GM19025 (cell line): ENCODE measurements around the gene LAMTOR5.
"Not testable (repeated sequence)": the region's sequence is repeated elsewhere in the genome, so short reads cannot be mapped to it uniquely, and the experiment has no call there.

ENCODE experiments used
- ATAC-seq: cut with Tn5 transposase; IDR thresholded peaks from one replicate; pipeline ENCODE4 v1.9.1; 2021; ENCODE audit warnings: mild to moderate bottlenecking, low read depth, moderate library complexity; ENCODE audit not compliant: unreplicated experiment

LAMTOR5 gene

GRCh38 chr1:110430366-110430765 lies 22.9 kb upstream of the LAMTOR5 start:
- no peak for ATAC-seq

- no peak for ATAC-seq
These were observed 21.5 kb upstream of the LAMTOR5 start for GRCh38 chr1:110428946-110429345.

- ATAC-seq: no peak
These were observed 19.4 kb upstream of the LAMTOR5 start for GRCh38 chr1:110426854-110427253.

- no peak for ATAC-seq
These were observed 18.2 kb upstream of the LAMTOR5 start for GRCh38 chr1:110425612-110426152.

DNA sequence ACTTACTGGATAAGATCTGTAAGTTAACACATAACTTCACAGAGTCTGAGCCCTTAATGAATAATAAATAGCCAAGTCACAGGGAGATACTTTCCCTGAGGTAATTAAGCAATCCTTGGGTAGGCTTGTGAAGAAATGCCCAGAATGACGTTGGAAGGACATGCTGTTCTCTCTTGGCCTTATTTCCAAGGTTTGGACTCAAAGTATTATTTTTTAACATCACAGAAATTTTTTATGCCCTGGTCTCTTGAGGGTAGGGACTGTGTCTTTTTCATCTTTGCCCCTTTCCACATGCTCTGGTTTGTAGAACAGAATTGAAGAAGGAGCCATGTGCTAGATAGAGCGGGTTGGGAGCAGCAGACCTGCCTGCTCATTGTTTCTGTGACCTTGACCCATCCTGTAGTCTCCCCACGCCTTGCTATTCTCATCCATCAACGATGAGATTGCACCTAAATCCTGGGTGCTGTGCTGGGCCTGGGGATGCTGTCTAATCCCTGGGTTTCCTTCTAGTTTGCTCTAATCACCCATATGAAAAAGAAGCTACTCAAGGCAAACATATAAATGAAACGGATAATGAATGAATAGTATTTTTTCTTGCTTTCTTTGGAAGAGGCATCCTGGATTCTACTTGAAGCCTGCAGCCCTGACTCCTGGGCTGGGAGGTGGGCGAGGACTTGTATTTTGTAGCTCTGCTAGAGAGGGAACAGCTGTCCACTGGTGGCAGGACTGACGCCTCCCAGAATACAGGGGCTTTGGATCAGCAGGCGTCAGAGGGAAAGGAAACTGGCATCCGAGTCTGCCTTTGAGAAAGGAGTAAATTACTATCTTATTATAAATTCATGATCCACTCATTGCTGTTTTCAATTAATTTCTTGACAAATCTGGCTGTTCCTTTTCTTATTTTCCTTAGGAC lies 17.5 kb upstream of the LAMTOR5 start:
- ATAC-seq: no peak

DNA sequence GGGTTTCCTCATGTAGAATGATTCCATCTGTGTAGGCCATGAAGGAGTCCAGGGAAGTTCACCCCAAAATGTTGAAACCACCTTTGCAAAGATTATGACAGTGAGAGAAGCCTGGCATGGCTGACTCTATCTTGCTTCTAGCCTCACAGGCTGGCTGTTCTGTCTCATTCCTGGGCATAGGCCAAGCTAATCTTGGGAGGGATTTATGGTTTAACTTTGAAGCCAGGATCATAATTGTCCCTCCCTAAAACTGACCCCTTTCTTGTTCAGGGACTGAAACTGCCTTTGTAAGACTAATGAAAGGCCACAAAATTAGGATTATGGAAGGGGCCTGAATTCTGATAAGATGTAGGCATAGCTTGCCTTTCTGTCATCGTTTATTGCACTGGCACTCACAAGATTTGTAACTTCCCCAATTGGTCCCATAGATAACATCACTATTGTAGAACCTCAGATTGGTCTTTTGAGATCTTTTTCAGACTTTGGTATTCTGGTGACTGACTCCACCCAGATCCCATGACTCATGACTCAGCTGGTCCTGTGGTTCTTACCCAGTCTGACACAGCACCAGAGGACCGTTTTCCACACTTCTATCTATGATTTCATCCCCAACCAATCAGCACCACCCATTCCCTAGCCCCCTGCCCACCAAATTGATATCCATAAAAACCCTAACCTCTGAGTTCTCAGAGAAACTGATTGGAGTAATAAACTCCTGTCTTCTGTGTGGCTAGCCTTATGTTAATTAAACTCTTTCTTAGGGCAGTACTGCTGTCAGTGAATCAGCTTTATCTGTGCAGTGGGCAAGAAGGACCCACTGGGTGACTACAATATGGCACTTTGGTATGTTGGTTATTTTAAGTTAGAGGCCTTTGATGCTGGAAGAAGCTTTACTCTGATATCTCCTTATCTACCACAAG lies 13.6 kb upstream of the LAMTOR5 start:
- no peak for ATAC-seq

GRCh38 chr1:110420023-110420662 lies 12.6 kb upstream of the LAMTOR5 start:
- no peak for ATAC-seq

DNA sequence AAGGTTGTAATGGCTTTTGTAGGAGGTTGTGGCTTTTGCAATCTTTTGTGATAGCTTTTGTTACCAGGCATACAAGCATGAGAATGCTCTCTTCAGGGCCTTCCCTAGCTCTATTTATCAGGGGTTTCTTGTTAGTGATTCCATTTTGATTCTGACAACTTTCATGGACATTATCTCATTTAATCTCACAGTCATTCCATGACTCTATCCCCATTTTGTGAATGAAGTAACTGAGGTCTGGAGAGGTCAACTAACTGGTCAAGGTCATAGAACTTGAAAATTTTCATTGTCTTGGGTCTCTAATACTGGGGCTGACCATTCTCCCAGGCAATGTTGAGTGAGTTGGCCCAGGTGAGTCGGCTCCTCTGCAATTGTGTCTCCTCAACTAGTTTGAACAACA lies 11.2 kb upstream of the LAMTOR5 start:
- no peak for ATAC-seq

DNA sequence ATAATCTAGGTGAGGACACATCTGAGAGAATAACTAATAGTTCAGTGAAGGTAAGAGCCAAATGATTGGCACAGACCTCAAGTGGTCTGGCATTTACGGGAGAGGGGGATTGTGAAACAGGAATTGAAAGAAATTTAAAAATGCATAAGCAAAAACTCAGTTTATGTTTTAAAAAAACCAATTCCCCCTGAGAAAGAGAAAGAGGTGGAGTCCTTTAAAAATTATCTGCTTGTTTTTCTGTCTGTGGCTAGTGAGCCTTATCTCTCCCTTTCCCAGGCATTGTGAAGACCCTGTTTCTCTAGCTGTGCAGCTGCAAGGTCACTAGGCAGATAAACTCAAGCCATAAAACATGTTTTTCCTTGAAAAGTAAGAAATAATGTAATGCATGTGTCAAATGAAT lies 5.6 kb upstream of the LAMTOR5 start:
- ATAC-seq: not testable (repeated sequence)

DNA sequence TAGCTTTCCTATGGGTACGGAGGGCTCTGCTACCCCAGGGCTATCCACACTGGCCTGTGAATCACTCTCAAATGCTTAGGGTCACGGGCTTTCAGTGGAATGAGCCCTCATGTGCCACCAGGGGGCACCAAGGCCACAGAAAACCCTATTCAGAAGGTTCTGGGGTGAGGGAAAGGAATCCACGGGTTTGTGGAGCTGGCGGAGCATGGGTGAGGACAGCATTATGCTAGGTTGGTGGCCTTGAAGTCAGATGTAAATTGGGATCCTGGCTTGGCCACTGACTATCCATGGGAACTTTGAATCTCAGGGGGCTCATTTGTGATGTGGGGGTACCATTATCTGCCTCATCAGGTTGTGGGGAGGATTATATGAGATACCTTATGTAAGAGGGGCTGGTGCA lies 5.1 kb upstream of the LAMTOR5 start:
- no peak for ATAC-seq

- no peak for ATAC-seq
These were observed 3.8 kb upstream of the LAMTOR5 start for GRCh38 chr1:110411173-110411735.

DNA sequence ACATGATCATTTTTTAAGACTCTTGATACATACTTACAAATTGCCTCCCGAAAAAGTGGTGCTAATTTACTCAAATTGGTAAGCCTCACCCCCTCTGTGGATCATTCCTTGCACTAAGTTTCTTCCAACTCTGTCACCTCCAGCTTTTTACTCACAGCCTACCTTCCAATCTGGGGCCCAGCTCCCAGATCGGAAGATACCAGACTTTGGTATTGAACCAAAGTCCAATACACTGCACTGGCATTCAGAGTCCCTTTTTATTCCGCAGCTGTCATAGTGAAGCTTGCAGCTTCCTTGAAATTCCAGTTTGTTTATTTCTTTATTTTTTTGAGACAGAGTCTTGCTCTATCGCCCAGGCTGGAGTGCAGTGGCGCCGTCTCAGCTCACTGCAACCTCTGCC lies 1.8 kb upstream of the LAMTOR5 start:
- ATAC-seq: no peak

GRCh38 chr1:110408488-110408887 lies 994 bp upstream of the LAMTOR5 start:
- ATAC-seq: no peak

- not testable (repeated sequence) for ATAC-seq
These were observed 1.1 kb downstream of the LAMTOR5 start for GRCh38 chr1:110406407-110406806.

- no peak for ATAC-seq
These were observed 3.1 kb downstream of the LAMTOR5 start for GRCh38 chr1:110404401-110404800.

GRCh38 chr1:110403805-110404204 lies 3.7 kb downstream of the LAMTOR5 start:
- ATAC-seq: no peak

DNA sequence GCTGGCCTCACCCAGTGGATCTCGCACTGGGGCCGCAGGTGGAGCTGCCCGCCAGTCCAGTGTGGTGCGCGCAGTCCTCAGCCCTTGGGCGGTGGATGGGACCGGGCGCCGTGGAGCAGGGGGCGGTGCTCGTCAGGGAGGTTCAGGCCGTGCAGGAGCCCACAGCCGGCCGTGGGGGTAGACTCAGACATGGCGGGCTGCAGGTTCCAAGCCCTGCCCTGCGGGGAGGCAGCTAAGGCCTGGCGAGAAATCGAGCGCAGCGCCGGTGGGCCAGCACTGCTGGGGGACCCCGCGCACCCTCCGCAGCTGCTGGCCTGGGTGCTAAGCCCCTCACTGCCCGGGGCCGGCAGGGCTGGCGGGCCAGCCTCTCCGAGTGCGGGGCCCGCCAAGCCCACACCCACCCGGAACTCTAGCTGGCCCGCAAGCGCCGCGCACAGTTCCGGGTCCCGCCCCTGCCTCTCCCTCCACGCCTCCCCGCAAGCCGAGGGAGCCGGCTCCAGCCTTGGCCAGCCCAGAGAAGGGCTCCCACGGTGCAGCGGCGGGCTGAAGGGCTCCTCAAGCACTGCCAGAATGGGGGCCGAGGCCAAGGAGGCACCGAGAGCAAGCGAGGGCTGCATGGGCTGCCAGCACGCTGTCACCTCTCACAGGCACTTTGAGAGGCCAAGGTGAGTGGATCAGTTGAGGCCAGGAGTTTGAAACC lies 11.1 kb downstream of the LAMTOR5 start:
- not testable (repeated sequence) for ATAC-seq

GRCh38 chr1:110394493-110394820 lies 13.0 kb downstream of the LAMTOR5 start:
- no peak for ATAC-seq

DNA sequence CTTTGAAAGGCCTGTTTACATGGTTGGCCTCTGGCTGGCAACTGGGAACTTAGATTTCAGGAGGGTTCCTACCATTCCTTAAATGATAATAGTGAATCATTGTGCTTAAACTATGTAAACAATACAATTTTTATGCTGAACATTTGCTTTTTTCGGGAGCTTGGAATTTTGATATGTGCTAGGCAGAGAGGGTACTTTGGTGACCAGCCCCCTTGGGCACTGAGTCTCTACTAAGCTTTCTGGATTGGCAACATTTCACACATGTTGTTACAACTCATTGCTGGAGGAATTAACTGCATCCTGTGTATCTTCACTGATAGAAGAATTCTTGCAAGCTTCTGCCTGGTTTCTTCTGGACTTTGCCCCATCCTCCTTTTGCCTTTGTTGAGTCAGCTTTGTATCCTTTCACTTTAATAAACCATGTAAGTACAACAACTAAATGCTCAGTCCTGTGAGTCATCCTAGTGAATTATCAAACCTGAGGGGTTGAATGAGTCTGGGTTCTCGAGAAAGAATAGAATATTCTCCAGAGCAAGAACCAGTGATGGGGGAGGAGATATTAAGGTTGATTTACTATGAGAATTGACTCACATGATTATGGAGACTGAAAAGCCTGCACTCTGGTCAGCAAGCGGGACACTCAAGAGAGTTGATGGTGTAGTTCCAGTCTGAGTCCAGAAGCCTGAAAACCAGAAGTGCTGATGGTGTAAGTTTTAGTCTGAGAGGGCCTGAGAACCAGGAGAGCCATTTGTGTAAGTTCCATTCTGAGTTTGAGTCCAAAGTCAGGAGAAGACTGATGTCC lies 13.6 kb downstream of the LAMTOR5 start:
- no peak for ATAC-seq
